ENCODE measurements around the gene DNASE1L3. TPM values are rescaled to one million over a fixed set of nuclear protein-coding genes. Genes with fewer than 3 reads are reported as not detected.
A peak's percentile ranks its signal among the peaks of the same experiment; 100 is the strongest.

The DNASE1L3 gene
- total RNA-seq, 4 donors from 2014 or later, result 0.80 to 2.9 (median 2.2) TPM; not detected in 1

- Histone ChIP-seq H3K4me1 (peaks cover 18 to 32% (median 25%) of the 10 kb centered on the region in 4 donors), H3K36me3 (no peaks in the 10 kb centered on the region), H3K27me3 (no peaks in the 10 kb centered on the region), H3K4me3 (no peak overlapping the region), H3K9me3 (no peaks in the 10 kb centered on the region), H3K27ac (replicated peaks in 1 of 4) (no peak overlapping the region)
- no peak for TF ChIP-seq CTCF (IDR thresholded peaks at IDR 0.05)
- no peak for TF ChIP-seq POLR2A (IDR thresholded peaks at IDR 0.05; ENCODE audit: low read depth)
- no peak for TF ChIP-seq POLR2AphosphoS5 (IDR thresholded peaks at IDR 0.05)
- no peak for TF ChIP-seq EP300 (IDR thresholded peaks at IDR 0.05)
- DNase-seq (ENCODE audit: extremely low spot score), result no peak
- intact Hi-C loops (cut with DNase I), result no loop called here
- WGBS, result 92% methylated on average over 4 of the region's 4 CpGs
Measured at GRCh38 chr3:58241306-58242044, 30.7 kb upstream of the DNASE1L3 start.

GRCh38 chr3:58238830-58239229, 28.1 kb upstream of the DNASE1L3 start:
- Histone ChIP-seq H3K27ac (replicated peaks in 1 of 4) (peak overlapping the region in 2 of 4 donors; percentile 79 to 84), H3K9me3 (no peaks in the 10 kb centered on the region), H3K4me1 (peaks cover 15 to 29% (median 22%) of the 10 kb centered on the region in 4 donors), H3K36me3 (no peaks in the 10 kb centered on the region), H3K4me3 (peak overlapping the region; percentile 80 to 90 (median 85)), H3K27me3 (no peaks in the 10 kb centered on the region)
- intact Hi-C loops (cut with DNase I), result no loop called here
- DNase-seq (ENCODE audit: extremely low spot score), result no peak
- WGBS, result 75% methylated on average over 7 of the region's 7 CpGs
- TF ChIP-seq EP300 (IDR thresholded peaks at IDR 0.05) (no peak), POLR2AphosphoS5 (IDR thresholded peaks at IDR 0.05) (no peak)

- 3% methylated on average over 30 of the region's 53 CpGs for WGBS
- peaks cover 15 to 29% (median 21%) of the 10 kb centered on the region in 4 donors for H3K4me1 ChIP-seq
- H3K27ac ChIP-seq (replicated peaks in 1 of 4), result peak overlapping the region; percentile 79 to 89 (median 85)
- H3K36me3 ChIP-seq, result no peaks in the 10 kb centered on the region
- H3K9me3 ChIP-seq, result no peaks in the 10 kb centered on the region
- intact Hi-C loops (cut with DNase I), result loop anchor here (2.0 kb wide), 1 partner anchor 69 kb away; the partner anchor contains the start of genes HTD2 and RPP14
- no peaks in the 10 kb centered on the region for H3K27me3 ChIP-seq
- no peak for TF ChIP-seq POLR2AphosphoS5 (IDR thresholded peaks at IDR 0.05)
- TF ChIP-seq CTCF (IDR thresholded peaks at IDR 0.05), result no peak
- no peak for TF ChIP-seq EP300 (IDR thresholded peaks at IDR 0.05)
- no peak for TF ChIP-seq POLR2A (IDR thresholded peaks at IDR 0.05; ENCODE audit: low read depth)
- DNase-seq (ENCODE audit: extremely low spot score), result no peak
- peak overlapping the region; percentile 80 to 90 (median 85) for H3K4me3 ChIP-seq
Measured at GRCh38 chr3:58237941-58238681, 27.3 kb upstream of the DNASE1L3 start.

- no peaks in the 10 kb centered on the region for H3K27me3 ChIP-seq
Measured at GRCh38 chr3:58237238-58237940, 26.6 kb upstream of the DNASE1L3 start, which contains the start of gene ABHD6. ABHD6 (plus strand) TSS chr3:58237792; CDS start chr3:58256587, 18,795 bp downstream.

More at GRCh38 chr3:58237238-58237940, 26.6 kb upstream of the DNASE1L3 start, which contains the start of gene ABHD6:
- no peak for TF ChIP-seq EP300 (IDR thresholded peaks at IDR 0.05)
- peak; percentile 11 to 67 (median 50) for TF ChIP-seq CTCF (IDR thresholded peaks at IDR 0.05)
- TF ChIP-seq POLR2AphosphoS5 (IDR thresholded peaks at IDR 0.05), result peak in 1 of 2 donors; percentile 76
- H3K4me1 ChIP-seq, result peaks cover 15 to 29% (median 21%) of the 10 kb centered on the region in 4 donors
- H3K36me3 ChIP-seq, result no peaks in the 10 kb centered on the region
- intact Hi-C loops (cut with DNase I), result loop anchor here (2.0 kb wide), 1 partner anchor 69 kb away; the partner anchor contains the start of genes HTD2 and RPP14
- no peaks in the 10 kb centered on the region for H3K9me3 ChIP-seq
- WGBS, result 0% methylated on average over 1 of the region's 77 CpGs
- H3K27ac ChIP-seq (replicated peaks in 1 of 4), result peak within 1 kb of the TSS; percentile 79 to 89 (median 85)
- peak; percentile 95 for DNase-seq (ENCODE audit: extremely low spot score)
- peak within 1 kb of the TSS; percentile 80 to 90 (median 85) for H3K4me3 ChIP-seq

All from esophagus muscularis mucosa (tissue), 4 donors.